HepG2 (cell line): ENCODE measurements around the gene SPINK4. TPM values are rescaled to one million over a fixed set of nuclear protein-coding genes. Genes with fewer than 3 reads are reported as not detected.

Source experiments
- AFF4 ChIP-seq: sonication (generic); formaldehyde crosslinking; IDR thresholded peaks from 2 replicates; pipeline ENCODE4 v1.4.0; 2020; ENCODE audit warnings: missing genetic modification reagents
- E2F5 ChIP-seq: sonication (generic); formaldehyde crosslinking; conservative IDR thresholded peaks from 2 replicates; pipeline ENCODE4 v1.4.0; 2020; ENCODE audit warnings: missing genetic modification reagents
- SAP130 ChIP-seq: IDR thresholded peaks from 2 replicates; pipeline ENCODE4 v1.6.1; 2016; ENCODE audit warnings: low read depth
- THAP11 ChIP-seq: IDR thresholded peaks from 2 replicates; pipeline ENCODE4 v1.6.1; 2016; ENCODE audit warnings: missing biosample characterization, missing genetic modification reagents
- ZBTB14 ChIP-seq: sonication (generic); formaldehyde crosslinking; IDR thresholded peaks from 2 replicates; pipeline ENCODE4 v1.4.0; 2020; ENCODE audit warnings: missing genetic modification reagents
- ZNF205 ChIP-seq: IDR thresholded peaks from 2 replicates; pipeline ENCODE4 v1.6.1; 2018; ENCODE audit warnings: missing biosample characterization, missing genetic modification reagents
- ZNF572 ChIP-seq: sonication (generic); formaldehyde crosslinking; IDR thresholded peaks from 2 replicates; pipeline ENCODE4 v1.5.1; 2020; ENCODE audit warnings: mild to moderate bottlenecking, missing genetic modification reagents
- ZNF883 ChIP-seq: sonication (generic); formaldehyde crosslinking; IDR thresholded peaks from 2 replicates; pipeline ENCODE4 v1.5.1; 2020; ENCODE audit warnings: mild to moderate bottlenecking, missing genetic modification reagents; ENCODE audit errors: not compliant biosample characterization
- polyA plus RNA-seq, 8 experiments: library from polyadenylated mRNA; depleted of rRNA in 3 of 8; stranded (reverse) in 7 of 8; unstranded in 1 of 8; fragments of >200 nt; fragmentation: Illumina TruSeq in 4 of 8; extraction: Trizol in 4 of 8; gene quantifications; 2 replicates each; pipeline versions ENCODE4 v1.2.1 to v1.2.3, GENCODE V29; 2011 to 2016; ENCODE audit warnings: low read depth in 4 of 8, missing spikeins in 1 of 8, mixed read lengths in 1 of 8; ENCODE audit not compliant: insufficient read depth in 1 of 8
- total RNA-seq, 5 experiments: library from RNA; depleted of rRNA; stranded (reverse); fragments of >200 nt; fragmentation: Illumina TruSeq; extraction: Trizol; gene quantifications; 2 replicates each; pipeline ENCODE4 v1.2.3, GENCODE V29; 2016; ENCODE audit warnings: low read depth in 1 of 5
- TF ChIP-seq, protein P1 (sequence below): sonication (generic); formaldehyde crosslinking; IDR thresholded peaks from 2 replicates; pipeline ENCODE4 v1.5.1; 2020; ENCODE audit warnings: mild to moderate bottlenecking, missing genetic modification reagents, borderline replicate concordance
- TF ChIP-seq, protein P2 (sequence below): IDR thresholded peaks from 2 replicates; pipeline ENCODE4 v1.6.1; 2018; ENCODE audit warnings: missing genetic modification reagents
- TF ChIP-seq, protein P3 (sequence below): IDR thresholded peaks from 2 replicates; pipeline ENCODE4 v1.6.1; 2016; ENCODE audit warnings: low read depth, borderline replicate concordance
- TF ChIP-seq, protein P4 (sequence below): sonication (generic); formaldehyde crosslinking; conservative IDR thresholded peaks from 2 replicates; pipeline ENCODE4 v1.4.0; 2020; ENCODE audit warnings: missing genetic modification reagents

The SPINK4 gene
- total and polyA plus RNA-seq, 2 of the 13 experiments (the other 11 are each of a cell fraction or from before 2014, with no cell fraction given) = 0.53 to 3.4 TPM

DNA sequence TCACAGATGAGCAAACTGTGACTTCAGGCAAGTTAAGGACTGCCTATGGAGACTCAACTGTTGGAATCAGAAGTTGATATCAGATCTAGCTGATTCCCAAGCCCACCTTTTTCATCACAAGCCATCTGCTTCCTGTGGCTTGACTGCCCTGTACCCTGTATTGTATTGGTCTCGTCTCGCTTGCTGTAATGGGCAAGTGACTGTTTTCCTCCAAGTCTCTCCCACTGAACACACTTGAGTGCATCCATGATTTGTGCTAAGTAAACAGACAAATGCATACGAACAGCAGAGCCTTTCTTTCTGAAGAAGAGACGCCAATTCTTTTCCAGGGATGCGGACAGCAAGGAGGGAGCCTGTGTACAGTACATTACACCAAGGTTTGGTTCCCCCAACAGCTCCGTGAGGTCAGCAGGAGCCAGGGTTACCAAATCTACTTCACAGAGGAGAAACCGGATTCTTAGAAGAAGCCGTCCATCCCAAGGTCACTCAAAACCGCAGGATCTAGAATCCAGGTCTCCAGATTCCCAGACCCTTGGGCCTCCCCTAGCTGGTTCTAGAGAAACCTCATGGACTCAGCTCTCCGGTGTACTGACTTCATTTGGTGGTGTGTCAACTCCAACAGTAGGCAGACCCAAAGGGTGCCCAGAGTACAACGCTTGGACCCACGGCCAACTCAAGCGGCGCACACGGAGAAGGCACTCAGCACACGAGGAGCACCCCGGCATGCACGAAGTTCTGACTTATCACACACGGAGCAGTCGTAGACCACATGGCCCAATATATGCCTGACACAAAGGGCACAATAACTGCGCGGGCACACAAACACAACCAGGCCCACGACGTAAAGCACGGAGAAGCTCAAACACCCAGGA lies 23.4 kb downstream of the SPINK4 start (continued):
- TF ChIP-seq, protein P1, sequence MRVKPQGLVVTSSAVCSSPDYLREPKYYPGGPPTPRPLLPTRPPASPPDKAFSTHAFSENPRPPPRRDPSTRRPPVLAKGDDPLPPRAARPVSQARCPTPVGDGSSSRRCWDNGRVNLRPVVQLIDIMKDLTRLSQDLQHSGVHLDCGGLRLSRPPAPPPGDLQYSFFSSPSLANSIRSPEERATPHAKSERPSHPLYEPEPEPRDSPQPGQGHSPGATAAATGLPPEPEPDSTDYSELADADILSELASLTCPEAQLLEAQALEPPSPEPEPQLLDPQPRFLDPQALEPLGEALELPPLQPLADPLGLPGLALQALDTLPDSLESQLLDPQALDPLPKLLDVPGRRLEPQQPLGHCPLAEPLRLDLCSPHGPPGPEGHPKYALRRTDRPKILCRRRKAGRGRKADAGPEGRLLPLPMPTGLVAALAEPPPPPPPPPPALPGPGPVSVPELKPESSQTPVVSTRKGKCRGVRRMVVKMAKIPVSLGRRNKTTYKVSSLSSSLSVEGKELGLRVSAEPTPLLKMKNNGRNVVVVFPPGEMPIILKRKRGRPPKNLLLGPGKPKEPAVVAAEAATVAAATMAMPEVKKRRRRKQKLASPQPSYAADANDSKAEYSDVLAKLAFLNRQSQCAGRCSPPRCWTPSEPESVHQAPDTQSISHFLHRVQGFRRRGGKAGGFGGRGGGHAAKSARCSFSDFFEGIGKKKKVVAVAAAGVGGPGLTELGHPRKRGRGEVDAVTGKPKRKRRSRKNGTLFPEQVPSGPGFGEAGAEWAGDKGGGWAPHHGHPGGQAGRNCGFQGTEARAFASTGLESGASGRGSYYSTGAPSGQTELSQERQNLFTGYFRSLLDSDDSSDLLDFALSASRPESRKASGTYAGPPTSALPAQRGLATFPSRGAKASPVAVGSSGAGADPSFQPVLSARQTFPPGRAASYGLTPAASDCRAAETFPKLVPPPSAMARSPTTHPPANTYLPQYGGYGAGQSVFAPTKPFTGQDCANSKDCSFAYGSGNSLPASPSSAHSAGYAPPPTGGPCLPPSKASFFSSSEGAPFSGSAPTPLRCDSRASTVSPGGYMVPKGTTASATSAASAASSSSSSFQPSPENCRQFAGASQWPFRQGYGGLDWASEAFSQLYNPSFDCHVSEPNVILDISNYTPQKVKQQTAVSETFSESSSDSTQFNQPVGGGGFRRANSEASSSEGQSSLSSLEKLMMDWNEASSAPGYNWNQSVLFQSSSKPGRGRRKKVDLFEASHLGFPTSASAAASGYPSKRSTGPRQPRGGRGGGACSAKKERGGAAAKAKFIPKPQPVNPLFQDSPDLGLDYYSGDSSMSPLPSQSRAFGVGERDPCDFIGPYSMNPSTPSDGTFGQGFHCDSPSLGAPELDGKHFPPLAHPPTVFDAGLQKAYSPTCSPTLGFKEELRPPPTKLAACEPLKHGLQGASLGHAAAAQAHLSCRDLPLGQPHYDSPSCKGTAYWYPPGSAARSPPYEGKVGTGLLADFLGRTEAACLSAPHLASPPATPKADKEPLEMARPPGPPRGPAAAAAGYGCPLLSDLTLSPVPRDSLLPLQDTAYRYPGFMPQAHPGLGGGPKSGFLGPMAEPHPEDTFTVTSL = 0 out of 2 replicates have a peak, but pooled peaks have one; percentile 10
- TF ChIP-seq AFF4 (CRISPR knock-in tag) (no peak), ZNF883 (CRISPR knock-in tag) (no peak), ZNF205 (no peak), THAP11 (CRISPR knock-in tag) (no peak), E2F5 (0 out of 2 replicates have a peak, but pooled peaks have one; percentile 25), ZBTB14 (CRISPR knock-in tag) (no peak), ZNF572 (peak; percentile 20; the same call in 1 of the 2 replicates), SAP130 (CRISPR knock-in tag) (peak; percentile 60)
- TF ChIP-seq, protein P2, sequence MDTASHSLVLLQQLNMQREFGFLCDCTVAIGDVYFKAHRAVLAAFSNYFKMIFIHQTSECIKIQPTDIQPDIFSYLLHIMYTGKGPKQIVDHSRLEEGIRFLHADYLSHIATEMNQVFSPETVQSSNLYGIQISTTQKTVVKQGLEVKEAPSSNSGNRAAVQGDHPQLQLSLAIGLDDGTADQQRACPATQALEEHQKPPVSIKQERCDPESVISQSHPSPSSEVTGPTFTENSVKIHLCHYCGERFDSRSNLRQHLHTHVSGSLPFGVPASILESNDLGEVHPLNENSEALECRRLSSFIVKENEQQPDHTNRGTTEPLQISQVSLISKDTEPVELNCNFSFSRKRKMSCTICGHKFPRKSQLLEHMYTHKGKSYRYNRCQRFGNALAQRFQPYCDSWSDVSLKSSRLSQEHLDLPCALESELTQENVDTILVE (CRISPR knock-in tag) = no peak
- TF ChIP-seq, protein P3, sequence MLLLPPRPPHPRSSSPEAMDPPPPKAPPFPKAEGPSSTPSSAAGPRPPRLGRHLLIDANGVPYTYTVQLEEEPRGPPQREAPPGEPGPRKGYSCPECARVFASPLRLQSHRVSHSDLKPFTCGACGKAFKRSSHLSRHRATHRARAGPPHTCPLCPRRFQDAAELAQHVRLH (CRISPR knock-in tag) = peak; percentile 16; the same call in 1 of the 2 replicates
- TF ChIP-seq, protein P4, sequence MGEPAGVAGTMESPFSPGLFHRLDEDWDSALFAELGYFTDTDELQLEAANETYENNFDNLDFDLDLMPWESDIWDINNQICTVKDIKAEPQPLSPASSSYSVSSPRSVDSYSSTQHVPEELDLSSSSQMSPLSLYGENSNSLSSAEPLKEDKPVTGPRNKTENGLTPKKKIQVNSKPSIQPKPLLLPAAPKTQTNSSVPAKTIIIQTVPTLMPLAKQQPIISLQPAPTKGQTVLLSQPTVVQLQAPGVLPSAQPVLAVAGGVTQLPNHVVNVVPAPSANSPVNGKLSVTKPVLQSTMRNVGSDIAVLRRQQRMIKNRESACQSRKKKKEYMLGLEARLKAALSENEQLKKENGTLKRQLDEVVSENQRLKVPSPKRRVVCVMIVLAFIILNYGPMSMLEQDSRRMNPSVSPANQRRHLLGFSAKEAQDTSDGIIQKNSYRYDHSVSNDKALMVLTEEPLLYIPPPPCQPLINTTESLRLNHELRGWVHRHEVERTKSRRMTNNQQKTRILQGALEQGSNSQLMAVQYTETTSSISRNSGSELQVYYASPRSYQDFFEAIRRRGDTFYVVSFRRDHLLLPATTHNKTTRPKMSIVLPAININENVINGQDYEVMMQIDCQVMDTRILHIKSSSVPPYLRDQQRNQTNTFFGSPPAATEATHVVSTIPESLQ (CRISPR knock-in tag) = 0 out of 2 replicates have a peak, but pooled peaks have one; percentile 29
